Epidermal melanocyte (primary cell): ENCODE measurements around the gene EXOC7.

Source experiments
- DNase-seq: peaks from one replicate; pipeline ENCODE4 v3.0.0; 2011; ENCODE audit warnings: low spot score; ENCODE audit not compliant: insufficient read length

The EXOC7 gene, protein sequence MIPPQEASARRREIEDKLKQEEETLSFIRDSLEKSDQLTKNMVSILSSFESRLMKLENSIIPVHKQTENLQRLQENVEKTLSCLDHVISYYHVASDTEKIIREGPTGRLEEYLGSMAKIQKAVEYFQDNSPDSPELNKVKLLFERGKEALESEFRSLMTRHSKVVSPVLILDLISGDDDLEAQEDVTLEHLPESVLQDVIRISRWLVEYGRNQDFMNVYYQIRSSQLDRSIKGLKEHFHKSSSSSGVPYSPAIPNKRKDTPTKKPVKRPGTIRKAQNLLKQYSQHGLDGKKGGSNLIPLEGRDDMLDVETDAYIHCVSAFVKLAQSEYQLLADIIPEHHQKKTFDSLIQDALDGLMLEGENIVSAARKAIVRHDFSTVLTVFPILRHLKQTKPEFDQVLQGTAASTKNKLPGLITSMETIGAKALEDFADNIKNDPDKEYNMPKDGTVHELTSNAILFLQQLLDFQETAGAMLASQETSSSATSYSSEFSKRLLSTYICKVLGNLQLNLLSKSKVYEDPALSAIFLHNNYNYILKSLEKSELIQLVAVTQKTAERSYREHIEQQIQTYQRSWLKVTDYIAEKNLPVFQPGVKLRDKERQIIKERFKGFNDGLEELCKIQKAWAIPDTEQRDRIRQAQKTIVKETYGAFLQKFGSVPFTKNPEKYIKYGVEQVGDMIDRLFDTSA

DNA sequence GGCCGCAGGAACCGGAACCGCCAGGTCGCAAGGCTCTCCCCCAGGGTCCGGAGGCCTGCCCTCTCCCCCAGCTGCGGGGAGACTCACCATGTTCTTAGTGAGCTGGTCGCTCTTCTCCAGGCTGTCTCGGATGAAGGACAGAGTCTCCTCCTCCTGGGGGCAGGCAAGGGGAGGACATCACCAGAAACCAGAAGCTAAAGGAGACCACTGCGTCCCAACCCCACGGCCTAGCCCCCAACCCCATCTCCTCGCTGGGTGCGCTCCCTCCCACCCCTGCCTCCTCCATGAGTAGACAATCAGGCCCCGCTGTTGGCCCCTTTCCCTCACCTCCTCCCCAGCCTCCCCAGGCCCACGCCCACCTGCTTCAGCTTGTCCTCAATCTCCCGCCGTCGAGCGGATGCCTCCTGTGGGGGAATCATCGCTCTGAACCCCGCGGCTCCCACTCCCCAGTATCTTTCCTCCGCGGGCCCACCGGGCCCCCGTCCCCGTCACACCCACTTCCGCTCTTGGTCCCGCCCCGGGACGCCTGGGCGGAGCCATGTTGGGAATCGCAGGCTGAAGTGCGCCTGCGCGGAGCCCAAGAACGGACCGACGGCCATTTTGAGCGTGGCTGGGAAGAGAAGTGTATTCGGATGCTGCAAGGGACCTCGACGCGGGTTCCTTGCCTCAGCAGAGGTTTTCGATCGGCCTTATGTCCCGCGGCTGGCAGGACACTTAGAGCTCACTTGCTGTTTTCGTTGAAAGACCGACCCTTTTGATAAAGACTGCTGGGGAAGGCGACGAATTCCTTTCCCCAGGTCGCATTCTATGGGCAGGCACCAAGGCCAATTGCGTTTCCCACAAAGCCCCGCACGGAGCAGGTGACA is at the start of gene EXOC7:
EXOC7 (minus strand) TSS at position 514 of the 866 bp plus-strand sequence; CDS start at position 419, 95 bp downstream.
- DNase-seq = peak; percentile 85

DNA sequence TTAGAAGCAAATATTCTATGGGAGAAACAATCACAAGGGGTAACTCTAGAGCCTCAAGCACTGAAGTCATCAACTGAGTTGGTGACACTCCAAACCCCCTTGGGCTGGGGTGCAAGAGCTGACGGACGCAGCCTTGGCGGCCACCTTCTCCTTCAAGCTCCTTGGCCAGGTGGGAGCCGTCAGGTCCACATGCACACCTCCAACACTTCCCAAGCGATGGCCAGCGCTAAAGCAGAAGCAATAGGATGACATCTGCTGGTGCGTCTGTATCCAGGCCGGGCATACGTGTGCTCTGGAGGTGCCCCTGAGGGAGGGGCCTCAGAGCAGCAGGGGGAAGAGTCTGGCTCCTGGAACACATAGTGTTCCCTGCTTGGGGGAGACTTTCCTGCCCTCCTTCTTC is 49.6 kb upstream of the EXOC7 start:
- DNase-seq = no peak

DNA sequence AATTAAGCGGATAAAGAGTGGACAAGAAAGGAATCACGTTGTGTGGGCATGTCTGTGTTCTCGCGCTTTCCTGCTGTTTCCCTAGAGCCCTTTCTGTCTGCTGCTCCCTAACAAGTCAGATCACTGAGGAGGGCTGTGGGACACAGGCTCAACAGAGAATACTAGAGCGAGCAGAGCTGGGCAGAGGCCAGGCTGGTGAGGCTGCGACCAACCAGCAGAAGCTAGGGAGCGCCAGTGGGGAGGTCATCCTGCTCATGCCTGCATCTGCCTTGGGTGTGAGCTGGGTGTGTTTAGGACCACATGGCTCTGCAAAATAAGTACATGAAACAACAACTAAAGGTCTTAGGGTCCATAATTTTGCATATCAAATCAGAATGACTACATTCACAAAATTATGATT is 49.0 kb upstream of the EXOC7 start:
- no peak for DNase-seq

DNA sequence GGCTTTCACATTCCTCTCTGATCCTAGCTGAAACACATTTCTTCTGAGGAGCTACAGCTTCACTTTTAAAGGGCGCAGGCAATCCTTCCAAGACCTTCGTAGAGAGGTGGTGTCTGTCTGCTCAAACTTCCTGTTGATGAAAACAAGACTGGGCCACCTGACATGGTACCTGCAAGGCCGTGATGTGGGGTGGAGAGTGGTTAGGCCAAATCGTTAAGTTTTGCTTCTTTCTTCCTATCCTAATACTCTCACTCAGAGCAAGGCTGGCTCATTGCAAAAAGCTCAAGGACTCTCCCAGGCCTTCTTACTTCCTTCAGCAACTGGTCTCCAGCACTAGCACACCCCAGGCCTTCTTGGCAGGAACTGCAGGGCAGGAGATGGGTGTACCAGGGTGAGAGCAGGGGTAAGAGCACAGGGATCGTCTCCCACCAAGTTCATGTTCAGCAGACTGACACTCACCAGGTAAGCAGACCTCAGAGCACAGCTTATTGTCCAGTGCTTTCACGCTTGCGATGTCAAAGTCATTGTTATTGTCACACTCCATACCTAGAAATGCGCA is 48.4 kb upstream of the EXOC7 start:
- DNase-seq = no peak

DNA sequence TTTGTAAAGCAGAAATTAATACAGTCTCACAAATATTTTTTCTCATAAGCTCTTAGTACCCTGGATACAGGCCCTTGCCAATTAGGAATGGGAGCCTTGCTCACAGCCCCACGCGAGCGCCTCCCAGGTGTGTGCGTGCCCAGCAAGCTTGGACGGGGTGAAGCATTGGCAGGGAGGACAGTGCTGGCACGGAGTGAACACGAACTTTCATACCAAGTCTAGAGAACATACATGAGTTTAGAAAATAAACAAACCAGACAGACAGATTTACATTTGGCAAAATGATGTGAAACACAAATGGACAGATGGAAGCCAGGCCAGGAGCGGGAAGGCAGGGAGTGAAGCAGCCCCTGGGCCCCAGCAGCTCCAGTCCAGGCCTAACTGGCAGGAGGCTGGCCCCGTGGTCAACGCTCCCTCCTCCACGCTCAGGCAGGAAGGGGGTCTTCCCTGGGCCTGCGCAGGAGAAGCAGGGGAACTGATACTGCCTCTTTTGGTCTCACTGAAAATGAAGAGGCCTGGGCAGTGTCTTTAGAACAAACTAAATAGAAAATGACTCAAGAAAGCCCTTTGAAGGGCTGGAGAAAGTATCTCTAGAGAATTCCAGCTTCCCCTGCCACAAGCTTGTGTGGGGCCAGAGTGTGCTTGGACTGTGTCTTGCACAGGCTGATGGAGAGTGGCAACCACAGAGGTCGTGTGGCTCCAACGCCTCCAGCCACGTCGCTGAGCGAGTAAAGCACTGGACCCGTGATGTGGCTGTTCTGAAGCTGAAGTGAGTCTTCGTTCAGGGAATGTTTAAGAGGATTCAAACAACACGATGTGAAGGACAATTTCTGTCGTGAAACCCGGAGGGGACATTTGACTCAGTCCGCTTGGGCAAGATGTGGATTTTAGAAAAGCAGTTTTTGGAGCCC is 47.4 kb upstream of the EXOC7 start:
- no peak for DNase-seq

DNA sequence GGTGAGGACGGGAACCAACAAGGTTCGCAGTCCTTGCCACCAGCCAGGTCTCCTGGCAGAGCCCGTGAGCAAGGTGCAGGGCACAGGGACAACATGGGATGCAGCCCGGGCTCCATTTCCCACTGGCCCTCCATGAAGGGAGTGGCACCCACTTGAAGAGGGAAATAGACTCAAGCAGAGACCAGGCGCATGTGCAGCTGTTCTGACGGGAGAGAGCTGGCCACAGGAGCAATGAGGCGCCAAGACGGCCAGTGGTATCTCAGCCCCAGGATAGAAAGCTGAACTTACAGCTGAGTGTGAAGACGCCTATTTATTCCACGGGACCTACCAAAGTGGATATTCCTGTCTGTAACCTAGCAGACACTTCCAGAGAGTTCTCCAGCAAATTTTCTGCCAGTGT is 45.6 kb upstream of the EXOC7 start:
- no peak for DNase-seq

DNA sequence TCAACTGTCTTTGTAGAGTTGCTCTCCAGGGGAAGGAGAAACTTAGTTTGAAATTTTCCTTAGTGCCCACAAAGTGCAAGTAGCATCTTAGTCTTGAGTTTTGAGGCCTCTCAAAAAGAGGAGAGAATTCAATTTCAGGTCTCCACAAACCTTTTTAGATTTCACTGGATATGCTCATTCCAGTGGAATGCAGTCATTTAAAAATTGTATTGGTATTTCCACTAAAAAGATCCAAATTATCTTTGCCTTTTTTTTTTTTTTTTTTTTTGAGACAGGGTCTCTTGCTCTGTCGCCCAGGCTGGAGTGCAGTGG is 44.4 kb upstream of the EXOC7 start:
- DNase-seq = no peak

DNA sequence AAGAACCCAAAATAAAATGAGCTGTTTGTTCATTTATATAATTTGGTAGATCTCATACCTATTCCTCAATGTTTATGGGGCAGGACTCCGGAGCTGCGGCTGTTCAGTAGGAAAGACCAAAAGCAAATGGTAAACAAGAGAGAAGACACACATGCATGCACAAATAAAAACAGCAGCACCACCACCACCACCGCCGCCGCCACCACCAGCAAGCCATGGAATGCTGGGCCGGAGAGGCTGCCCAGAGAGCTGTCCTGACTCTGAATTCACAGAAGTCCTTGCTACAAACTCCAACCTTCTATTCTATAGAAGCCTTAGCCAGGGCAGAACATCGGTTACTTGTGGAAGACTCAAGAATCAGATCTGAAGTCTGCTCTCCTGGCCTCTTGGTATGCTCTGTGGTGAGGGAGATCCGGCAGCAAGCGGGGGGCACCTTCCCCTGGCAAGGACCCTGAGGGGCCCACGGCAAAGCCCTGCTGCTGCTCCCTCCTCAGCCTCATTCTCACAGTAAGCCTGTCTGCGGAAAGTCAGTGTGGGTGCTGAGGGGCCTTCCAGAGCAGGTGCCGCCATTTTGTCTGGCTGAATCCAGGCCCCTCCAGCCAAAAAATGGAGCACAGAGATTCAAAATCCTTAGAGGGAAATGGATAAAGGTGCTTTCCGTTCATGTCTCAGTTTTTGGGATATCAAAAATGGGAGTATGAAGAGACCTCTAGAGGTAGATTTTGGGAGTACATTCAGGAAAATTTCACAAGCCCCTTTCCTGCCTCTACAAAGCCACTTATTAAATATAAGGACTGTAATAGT is 43.8 kb upstream of the EXOC7 start:
- DNase-seq = no peak

DNA sequence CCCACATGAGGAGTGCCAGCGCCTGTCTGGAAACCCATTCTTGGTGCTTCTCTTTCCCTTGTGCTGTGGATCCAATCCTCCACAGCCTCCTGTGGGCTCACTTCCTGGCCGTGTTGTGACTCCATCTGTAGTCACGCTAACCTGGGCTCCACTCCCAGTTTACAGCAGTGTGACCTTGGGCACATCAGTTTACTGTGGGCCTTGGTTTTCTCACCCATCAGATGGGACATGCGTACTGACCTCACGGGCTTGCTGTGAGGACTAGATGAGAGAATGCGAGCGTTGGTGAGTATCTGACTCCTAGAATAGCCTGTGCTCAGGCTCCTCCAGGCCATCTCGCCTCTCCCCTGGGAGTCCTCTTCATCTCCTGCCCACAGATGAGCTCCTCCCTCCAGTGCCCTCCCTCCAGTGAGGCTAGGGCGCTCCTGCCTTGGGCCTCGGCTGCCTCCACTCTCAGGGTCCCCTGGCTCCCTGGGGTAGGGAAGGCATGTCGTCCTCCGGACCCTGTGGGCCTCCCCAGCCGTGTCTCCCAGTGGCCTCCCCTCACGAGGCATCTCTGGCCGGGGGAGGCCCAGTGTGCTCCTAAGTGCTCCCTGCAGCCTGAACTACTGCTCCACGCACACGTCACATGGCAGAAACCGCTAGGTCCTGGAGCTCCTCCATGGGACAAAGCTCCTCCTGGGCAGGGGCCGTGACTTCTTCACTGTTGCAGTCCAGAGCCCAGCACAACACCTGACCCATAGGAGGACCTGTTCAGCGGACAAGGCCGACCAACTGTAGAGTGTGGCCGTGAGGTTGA is 42.7 kb upstream of the EXOC7 start:
- DNase-seq = no peak

DNA sequence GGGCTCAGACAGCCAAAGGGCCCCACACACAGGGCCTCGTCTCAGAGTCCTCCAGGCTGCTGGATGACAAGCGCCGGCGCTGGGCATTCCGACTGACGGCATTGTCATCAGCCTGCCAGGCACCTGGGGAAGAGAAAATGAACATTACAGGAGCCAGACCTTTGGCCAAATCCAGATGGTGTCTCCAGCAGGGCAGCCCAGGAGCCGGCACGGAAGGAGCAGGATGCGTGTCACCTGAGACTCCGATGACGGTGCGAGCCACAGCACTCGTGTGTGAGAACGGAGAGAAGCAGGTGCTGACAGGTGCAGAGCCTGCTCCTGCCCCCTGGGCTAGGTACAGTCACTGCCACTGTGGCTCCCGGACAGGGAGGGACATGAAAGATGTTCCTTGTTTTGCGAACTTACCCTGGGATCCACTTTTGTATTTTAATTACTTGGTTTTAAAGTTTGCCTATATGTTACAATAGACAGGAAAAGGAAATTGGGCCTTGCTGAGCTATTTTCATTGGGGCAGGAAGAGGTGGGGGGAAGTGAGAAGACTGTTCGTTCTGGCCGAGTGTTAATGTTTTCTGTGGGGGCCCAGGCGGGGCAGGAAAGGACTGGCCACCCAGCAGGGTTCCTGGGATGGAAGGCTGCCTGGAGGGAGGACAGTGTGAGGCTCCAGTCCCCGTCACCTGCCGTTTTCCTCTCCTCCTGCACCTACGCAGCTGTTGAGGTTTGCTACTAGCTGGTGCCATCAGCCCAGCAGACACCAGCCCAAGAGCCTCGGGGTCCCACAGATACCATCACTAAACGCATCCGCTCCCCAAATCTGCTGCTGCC is 41.9 kb upstream of the EXOC7 start:
- no peak for DNase-seq

DNA sequence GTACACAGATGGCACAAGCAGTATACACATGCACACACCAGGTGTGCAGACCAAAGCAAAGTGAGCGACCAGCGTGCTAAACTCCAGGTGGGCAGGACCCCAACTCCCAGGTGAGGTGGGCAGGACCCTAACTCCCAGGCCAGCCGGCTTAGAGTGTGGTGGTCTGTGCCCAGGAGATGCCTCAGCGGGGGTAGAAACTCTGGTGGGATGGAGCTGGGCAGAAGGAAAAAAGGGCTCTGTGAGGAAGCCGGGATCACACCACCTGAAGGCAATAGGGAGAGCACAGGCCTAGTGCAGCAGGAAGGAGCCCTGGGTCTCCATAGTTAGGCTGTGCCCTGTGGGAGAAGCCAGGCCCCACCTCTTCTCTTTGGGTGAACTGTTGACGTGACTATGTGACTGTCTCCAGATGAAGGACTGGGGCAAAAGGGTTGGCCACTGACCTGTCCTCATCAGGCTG is 39.0 kb upstream of the EXOC7 start:
- DNase-seq = no peak

DNA sequence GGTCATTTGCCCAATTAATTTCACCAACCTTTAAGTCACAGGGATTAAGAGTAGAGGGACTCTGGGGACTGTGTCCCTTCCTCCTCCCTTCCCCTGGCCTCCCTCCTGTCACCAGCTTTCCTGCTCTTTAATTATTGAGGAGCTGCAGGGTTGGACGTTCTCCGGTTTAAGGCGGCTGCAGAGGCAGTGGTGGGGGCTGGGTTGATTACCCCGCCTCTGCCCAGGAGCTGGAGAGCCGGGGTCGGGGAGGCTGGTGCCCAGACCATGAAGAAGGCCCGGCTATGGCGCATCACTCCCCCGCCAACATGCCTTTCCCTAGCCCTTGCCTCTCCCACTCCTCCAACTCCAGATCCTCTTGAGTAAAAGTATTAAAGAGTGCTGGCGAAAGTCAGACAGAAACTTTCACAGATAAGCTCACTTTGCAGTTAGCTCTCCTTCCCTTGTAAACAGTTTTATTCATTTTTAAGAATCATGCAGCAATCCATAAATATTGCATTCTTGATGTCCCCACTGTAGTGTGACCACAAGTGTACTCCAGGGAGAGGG is 38.5 kb upstream of the EXOC7 start:
- no peak for DNase-seq

DNA sequence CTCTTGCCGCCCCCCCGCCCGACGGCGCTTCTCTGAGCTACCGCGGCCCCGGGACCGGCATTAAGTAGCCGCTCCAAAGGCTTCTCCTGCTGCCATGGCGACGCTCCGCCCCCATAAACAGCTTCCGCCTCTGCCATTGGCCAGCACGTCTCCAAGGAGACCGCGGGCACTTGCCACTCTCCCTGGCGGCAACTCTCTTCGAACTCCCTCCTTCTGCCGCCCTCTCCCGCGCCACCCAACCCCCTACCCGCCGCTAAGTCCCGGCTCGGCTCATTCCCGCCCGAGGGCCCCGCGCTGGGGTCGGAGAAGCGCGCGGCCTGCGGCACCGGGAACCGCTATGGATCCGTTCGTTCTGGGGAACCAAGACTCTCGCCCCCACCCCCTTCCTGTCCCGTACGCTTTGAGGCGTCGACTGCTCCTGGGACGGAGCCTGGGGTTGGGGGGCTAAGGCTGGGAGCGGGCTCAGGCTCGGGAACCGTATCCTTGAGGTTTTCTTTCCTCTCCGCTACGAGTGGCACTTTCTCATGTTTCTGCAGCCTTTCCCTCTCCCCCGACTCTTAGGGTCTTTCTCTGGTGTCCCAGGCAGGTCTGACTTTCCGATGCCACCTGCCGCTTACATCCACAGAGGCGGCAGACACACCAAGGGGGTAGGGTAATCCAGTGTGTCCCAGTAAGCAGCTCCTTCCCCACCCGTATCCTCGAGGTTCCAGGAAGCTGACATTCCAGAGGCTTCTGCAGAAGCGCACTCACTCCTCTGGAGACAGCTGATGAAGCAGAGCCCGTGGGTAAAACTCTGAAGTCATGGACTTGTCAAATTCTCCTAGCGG is 37.8 kb upstream of the EXOC7 start, which contains the start of gene FOXJ1:
FOXJ1 (minus strand) TSS at position 34 of the 827 bp plus-strand sequence. CDS start 850 bp downstream, outside the sequence.
- peak; percentile 98 for DNase-seq

DNA sequence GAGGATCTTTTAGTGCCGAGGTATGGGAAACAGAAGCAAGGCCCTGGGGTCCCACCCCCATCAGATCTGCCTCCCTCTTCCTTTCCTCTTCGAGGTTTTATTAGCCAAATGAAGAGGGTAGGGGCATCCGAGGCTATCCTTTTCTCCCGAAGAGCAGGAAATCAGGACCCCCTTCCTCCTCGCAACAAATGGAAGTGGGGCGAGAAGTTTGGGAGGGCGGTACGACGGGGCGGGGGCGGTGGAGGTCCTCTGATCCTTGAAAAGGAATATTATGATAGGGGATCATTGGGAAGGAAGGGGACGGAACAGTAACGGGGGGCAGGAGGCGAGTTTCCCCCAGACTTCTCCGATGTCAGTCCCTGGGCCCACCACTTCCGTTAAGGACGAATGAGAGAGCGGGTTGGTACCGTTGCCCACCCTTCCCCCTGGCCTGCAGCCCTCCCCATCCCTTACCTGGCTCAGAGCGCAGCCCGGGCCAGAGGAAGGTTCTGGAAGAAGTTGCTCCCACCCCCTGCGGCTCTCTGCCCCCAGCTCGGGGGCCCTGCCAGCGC is 37.1 kb upstream of the EXOC7 start:
- DNase-seq = no peak

DNA sequence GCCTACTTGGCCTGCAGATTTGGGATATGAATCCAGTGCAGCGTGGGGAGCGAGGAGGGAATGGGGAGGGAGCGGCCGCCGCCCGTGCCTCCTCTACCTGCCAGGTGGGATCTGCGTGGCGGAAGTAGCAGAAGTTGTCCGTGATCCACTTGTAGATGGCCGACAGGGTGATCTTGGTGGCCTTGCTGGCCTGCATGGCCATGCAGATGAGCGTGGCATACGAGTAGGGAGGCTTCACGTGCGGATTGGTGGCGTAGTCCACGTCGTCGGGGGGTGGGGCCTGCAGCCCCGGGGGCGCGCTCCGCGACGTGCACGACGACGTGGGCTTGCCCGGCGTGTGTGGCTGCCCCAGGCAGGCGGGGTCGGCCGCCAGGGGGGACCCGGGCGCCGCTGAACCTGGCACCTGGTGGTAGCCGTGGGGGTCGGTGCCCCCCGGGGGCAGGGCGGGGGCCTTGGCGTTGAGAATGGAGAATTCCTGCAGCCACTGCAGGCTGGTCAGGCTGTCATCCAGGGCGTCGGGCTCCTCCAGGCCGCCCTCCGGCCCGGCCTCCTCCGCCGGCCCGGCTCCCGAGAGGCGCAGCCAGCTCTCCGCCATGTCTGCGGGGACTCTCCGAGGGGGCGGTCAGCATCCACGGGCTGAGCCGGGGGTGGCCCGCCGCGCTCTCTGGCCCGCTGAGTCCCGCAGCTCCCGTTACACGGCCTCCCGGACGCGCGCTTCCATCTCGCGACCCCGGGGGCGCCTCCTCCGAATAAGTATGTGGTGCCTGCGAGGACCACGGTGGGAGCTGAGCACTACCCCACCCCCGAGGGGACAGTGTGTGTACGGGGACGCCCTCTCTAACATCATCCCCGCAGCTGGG is 36.4 kb upstream of the EXOC7 start:
- DNase-seq = no peak
